ENCODE measurements around the gene ZNF716. TPM values are rescaled to one million over a fixed set of nuclear protein-coding genes. Genes with fewer than 3 reads are reported as not detected.
"Not testable (repeated sequence)": the region's sequence is repeated elsewhere in the genome, so short reads cannot be mapped to it uniquely, and the experiment has no call there.

ZNF716 gene
- total RNA-seq, 2 donors from 2014 or later: not detected

- DNase-seq (no peak), ATAC-seq (no peak)
- intact Hi-C loops (cut with DNase I, micrococcal nuclease): no loop called here
Measured at GRCh38 chr7:57425239-57425944, 24.6 kb upstream of the ZNF716 start.

- DNase-seq: no peak
Measured at GRCh38 chr7:57425969-57426628, 23.9 kb upstream of the ZNF716 start.

GRCh38 chr7:57426629-57427003, 23.4 kb upstream of the ZNF716 start:
- ATAC-seq: no peak
- intact Hi-C loops (cut with DNase I, micrococcal nuclease): no loop called here

More at GRCh38 chr7:57425969-57426628, 23.9 kb upstream of the ZNF716 start:
- intact Hi-C loops (cut with DNase I, micrococcal nuclease): no loop called here
- ATAC-seq: no peak

GRCh38 chr7:57427146-57427545, 22.8 kb upstream of the ZNF716 start:
- ATAC-seq (no peak), DNase-seq (no peak)
- intact Hi-C loops (cut with DNase I, micrococcal nuclease): no loop called here

More at GRCh38 chr7:57426629-57427003, 23.4 kb upstream of the ZNF716 start:
- no peak for DNase-seq

- DNase-seq: no peak
- intact Hi-C loops (cut with DNase I, micrococcal nuclease): no loop called here
- no peak for ATAC-seq
Measured at GRCh38 chr7:57427594-57427993, 22.4 kb upstream of the ZNF716 start.

- intact Hi-C loops (cut with DNase I, micrococcal nuclease): no loop called here
- no peak for ATAC-seq
- no peak for DNase-seq
Measured at GRCh38 chr7:57432583-57432982, 17.4 kb upstream of the ZNF716 start.

- intact Hi-C loops (cut with DNase I, micrococcal nuclease): no loop called here
- ATAC-seq (no peak), DNase-seq (no peak)
Measured at GRCh38 chr7:57437581-57437980, 12.4 kb upstream of the ZNF716 start.

- intact Hi-C loops (cut with DNase I, micrococcal nuclease): no loop called here
- ATAC-seq: no peak
- DNase-seq: no peak
Measured at GRCh38 chr7:57438244-57438643, 11.7 kb upstream of the ZNF716 start.

GRCh38 chr7:57443567-57443966, 6.4 kb upstream of the ZNF716 start:
- no peak for ATAC-seq
- DNase-seq: no peak

GRCh38 chr7:57469186-57469828, 19.3 kb downstream of the ZNF716 start:
- intact Hi-C loops (cut with DNase I, micrococcal nuclease); DNase-seq; ATAC-seq: not testable (repeated sequence)

More at GRCh38 chr7:57443567-57443966, 6.4 kb upstream of the ZNF716 start:
- intact Hi-C loops (cut with DNase I, micrococcal nuclease): no loop called here

GRCh38 chr7:57480304-57480703, 30.3 kb downstream of the ZNF716 start:
- DNase-seq; ATAC-seq; intact Hi-C loops (cut with DNase I, micrococcal nuclease): not testable (repeated sequence)

GRCh38 chr7:57485022-57485421, 35.0 kb downstream of the ZNF716 start:
- DNase-seq; intact Hi-C loops (cut with DNase I, micrococcal nuclease); ATAC-seq: not testable (repeated sequence)

- intact Hi-C loops (cut with DNase I, micrococcal nuclease): no loop called here
- DNase-seq (no peak), ATAC-seq (no peak)
Measured at GRCh38 chr7:57487957-57488356, 38.0 kb downstream of the ZNF716 start.

- intact Hi-C loops (cut with DNase I, micrococcal nuclease); DNase-seq; ATAC-seq: not testable (repeated sequence)
Measured at GRCh38 chr7:57495111-57495510, 45.1 kb downstream of the ZNF716 start.

- DNase-seq: no peak
- intact Hi-C loops (cut with DNase I, micrococcal nuclease): no loop called here
- ATAC-seq: no peak
Measured at GRCh38 chr7:57496395-57496794, 46.4 kb downstream of the ZNF716 start.

GRCh38 chr7:57505176-57505575, 55.2 kb downstream of the ZNF716 start:
- no peak for DNase-seq
- intact Hi-C loops (cut with DNase I, micrococcal nuclease): no loop called here
- no peak for ATAC-seq

Data from left colon (tissue), 2 donors.